Right atrium auricular region (tissue), 2 donors: ENCODE measurements around the gene HTR3E. TPM values are rescaled to one million over a fixed set of nuclear protein-coding genes. Genes with fewer than 3 reads are reported as not detected.
"Not testable (repeated sequence)": the region's sequence is repeated elsewhere in the genome, so short reads cannot be mapped to it uniquely, and the experiment has no call there.

Source experiments
- DNase-seq: peaks from one replicate; pipeline ENCODE4 v3.0.0-alpha.2; 2019; ENCODE audit warnings: low spot score
- H3K27ac ChIP-seq, 2 donors: fragments of 200-600 bp; sonication (generic); 1 replicate in 1 of 2; 2 replicates in 1 of 2; pipeline ENCODE4 v1.5.1; 2016 to 2019
- H3K27me3 ChIP-seq, 2 donors: fragments of 200-600 bp; sonication (generic); one replicate each; pipeline versions ENCODE4 v1.5.1 to v1.6.0; 2017 to 2019
- H3K36me3 ChIP-seq: fragments of 200-600 bp; sonication (generic); one replicate; pipeline ENCODE4 v1.5.1; 2016
- H3K4me1 ChIP-seq, 2 donors: fragments of 200-600 bp; sonication (generic); one replicate each; pipeline versions ENCODE4 v1.5.1 to v1.6.0; 2017 to 2019
- H3K4me3 ChIP-seq, 2 donors: fragments of 200-600 bp; sonication (generic); 1 replicate in 1 of 2; 2 replicates in 1 of 2; pipeline ENCODE4 v1.5.1; 2017 to 2019; ENCODE audit warnings: mild to moderate bottlenecking in 1 of 2, moderate library complexity in 1 of 2
- H3K9me3 ChIP-seq, 2 donors: fragments of 200-600 bp; sonication (generic); one replicate each; pipeline ENCODE4 v1.5.1; 2019
- total RNA-seq, 2 donors: library from RNA; depleted of rRNA; stranded (reverse); fragments of >200 nt; gene quantifications; one replicate each; pipeline ENCODE4 v1.1.0, GENCODE V29; 2016
- TF ChIP-seq, protein P1 (sequence below), 2 donors: fragments of 200-600 bp; sonication (generic); IDR thresholded peaks; one replicate each; pipeline ENCODE4 v1.5.1; 2019; ENCODE audit warnings: antibody characterized with exemption in 2 of 2

The HTR3E gene
- total RNA-seq, 2 donors from 2014 or later, result not detected

DNA sequence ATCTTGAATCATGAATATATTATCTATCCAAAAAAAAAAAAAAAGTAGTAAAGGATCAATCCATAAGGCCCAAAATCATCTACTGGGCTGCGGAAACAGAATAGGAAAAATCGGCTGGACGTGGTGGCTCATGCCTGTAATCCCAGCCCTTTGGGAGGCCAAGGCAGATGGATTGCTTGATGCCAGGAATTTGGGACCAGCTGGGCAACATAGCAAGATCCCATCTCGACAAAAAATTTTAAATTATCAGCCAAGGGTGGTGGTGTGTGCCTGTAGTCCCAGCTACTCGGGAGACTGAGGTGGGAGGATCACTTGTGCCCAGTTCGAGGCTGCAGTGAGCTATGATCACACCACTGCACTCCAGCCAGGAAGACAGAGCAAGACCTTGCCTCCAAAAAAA lies 52.3 kb downstream of the HTR3E start:
- Histone ChIP-seq H3K4me1 (peaks cover 0 to 7% of the 10 kb centered on the region in 2 donors), H3K9me3 (no peaks in the 10 kb centered on the region), H3K27ac (no peak overlapping the region), H3K27me3 (no peaks in the 10 kb centered on the region), H3K4me3 (no peak overlapping the region), H3K36me3 (peaks cover 25% of the 10 kb centered on the region)
- DNase-seq, result no peak
- TF ChIP-seq, protein P1, sequence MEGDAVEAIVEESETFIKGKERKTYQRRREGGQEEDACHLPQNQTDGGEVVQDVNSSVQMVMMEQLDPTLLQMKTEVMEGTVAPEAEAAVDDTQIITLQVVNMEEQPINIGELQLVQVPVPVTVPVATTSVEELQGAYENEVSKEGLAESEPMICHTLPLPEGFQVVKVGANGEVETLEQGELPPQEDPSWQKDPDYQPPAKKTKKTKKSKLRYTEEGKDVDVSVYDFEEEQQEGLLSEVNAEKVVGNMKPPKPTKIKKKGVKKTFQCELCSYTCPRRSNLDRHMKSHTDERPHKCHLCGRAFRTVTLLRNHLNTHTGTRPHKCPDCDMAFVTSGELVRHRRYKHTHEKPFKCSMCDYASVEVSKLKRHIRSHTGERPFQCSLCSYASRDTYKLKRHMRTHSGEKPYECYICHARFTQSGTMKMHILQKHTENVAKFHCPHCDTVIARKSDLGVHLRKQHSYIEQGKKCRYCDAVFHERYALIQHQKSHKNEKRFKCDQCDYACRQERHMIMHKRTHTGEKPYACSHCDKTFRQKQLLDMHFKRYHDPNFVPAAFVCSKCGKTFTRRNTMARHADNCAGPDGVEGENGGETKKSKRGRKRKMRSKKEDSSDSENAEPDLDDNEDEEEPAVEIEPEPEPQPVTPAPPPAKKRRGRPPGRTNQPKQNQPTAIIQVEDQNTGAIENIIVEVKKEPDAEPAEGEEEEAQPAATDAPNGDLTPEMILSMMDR (IDR thresholded peaks at IDR 0.05), result no peak

DNA sequence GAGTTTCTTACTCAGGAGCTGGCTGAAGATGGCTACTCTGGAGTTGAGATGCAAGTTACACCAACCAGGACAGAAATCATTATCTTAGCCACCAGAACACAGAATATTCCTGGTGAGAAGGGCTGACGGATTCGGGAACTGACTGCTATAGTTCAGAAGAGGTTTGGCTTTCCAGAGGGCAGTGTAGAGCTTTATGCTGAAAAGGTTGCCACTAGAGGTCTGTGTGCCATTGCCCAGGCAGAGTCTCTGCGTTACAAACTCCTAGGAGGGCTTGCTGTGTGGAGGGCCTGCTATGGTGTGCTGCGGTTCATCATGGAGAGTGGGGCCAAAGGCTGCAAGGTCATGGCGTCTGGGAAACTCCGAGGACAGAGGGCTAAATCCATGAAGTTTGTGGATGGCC lies 52.9 kb downstream of the HTR3E start:
- Histone ChIP-seq H3K4me1 (peaks cover 0 to 13% of the 10 kb centered on the region in 2 donors), H3K36me3 (peaks cover 19% of the 10 kb centered on the region)
- not testable (repeated sequence) for H3K9me3 ChIP-seq, H3K27me3 ChIP-seq, DNase-seq, H3K27ac ChIP-seq, H3K4me3 ChIP-seq
- TF ChIP-seq, protein P1 (IDR thresholded peaks at IDR 0.05), result peak in 1 of 2 donors; percentile 23

DNA sequence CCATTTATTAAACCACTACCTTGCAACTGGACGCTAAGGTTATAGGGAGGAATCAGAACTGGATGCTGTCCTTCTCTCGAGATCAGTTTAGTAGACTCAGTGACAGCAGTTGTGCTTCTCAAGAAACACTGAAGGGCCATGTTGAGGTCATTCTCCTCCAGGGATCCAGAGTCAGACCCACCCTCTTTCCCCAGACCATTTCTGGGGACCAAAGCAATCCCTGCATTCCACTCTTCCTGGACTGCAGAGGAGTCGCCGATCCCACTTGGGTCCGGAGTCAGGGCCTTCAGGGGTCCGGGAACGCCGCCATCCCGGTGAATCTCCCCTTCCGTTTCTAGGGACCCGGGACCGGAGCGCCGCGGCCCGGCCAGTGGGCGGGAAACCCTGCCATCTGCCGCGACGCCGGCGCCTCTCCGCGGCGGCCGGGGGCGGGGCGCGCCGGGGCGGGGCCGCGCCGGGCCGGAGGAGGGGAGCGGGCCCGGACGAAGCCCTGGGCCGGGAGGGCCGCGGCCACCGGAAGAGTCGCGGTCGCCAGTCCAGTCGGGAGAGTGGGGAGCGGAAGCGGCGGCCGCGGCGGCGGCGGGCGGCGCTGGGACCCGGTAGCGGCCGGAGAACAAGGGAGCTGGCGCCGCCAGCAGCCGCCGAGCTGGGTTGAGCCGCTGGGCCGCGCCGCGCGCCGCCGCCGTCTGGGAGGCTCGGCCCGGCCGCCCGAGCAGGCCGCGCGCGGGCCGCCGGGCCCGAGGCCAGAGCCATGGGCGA lies 58.2 kb downstream of the HTR3E start, which contains the start of gene DVL3:
TSS of gene DVL3 (plus strand) at position 493 of the 759 bp plus-strand sequence. CDS start at position 752, 259 bp downstream.
- Histone ChIP-seq H3K9me3 (no peaks in the 10 kb centered on the region), H3K4me1 (peaks cover 0 to 50% of the 10 kb centered on the region in 2 donors), H3K27me3 (no peaks in the 10 kb centered on the region), H3K27ac (peak within 1 kb of the TSS; percentile 88 to 89), H3K4me3 (peak within 1 kb of the TSS; percentile 79 to 95), H3K36me3 (no peaks in the 10 kb centered on the region)
- TF ChIP-seq, protein P1 (IDR thresholded peaks at IDR 0.05), result no peak
- DNase-seq, result no peak

DNA sequence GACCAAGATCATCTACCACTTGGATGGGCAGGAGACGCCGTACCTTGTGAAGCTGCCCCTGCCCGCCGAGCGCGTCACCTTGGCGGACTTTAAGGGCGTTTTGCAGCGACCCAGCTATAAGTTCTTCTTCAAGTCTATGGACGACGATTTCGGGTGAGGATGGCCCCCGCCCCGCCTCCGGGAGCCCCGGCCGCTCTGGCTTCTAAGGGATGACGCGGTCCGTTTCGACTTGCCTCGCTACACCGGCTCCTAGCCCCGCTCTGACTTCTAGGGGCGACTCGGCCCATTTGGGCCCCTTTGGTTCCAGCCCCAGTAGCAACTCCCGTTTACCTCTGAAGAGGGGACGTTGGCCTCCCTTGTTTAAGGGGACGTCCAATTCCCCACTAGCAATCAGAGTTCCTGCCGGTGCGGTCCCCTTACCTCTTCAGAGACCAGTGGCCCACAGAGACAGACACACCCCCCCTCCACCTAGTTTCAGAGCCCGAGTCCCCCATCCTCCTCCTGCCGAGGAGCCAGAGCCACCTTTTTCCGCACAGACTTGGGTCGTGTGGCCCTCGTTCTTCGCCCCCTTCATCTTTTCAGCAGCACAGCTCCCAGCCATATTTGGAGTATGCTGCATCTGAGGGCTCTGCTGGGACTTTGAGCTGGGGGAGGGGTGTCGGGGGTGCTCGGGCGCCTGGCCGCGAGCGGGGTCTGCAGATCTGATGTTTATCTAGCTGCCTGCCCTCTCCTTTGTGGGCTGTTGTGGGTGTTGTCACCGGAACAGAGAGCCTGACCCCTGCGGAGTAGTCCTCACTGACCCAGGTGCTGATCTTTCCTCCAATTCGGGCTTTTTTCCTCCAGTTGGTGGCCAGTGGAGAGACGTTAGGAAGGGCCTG lies 59.0 kb downstream of the HTR3E start:
- Histone ChIP-seq H3K36me3 (no peaks in the 10 kb centered on the region), H3K27me3 (no peaks in the 10 kb centered on the region), H3K9me3 (no peaks in the 10 kb centered on the region), H3K4me3 (peak overlapping the region; percentile 79 to 95), H3K4me1 (peaks cover 0 to 58% of the 10 kb centered on the region in 2 donors), H3K27ac (peak overlapping the region; percentile 88 to 89)
- DNase-seq, result peak; percentile 70
- TF ChIP-seq, protein P1 (IDR thresholded peaks at IDR 0.05), result no peak

DNA sequence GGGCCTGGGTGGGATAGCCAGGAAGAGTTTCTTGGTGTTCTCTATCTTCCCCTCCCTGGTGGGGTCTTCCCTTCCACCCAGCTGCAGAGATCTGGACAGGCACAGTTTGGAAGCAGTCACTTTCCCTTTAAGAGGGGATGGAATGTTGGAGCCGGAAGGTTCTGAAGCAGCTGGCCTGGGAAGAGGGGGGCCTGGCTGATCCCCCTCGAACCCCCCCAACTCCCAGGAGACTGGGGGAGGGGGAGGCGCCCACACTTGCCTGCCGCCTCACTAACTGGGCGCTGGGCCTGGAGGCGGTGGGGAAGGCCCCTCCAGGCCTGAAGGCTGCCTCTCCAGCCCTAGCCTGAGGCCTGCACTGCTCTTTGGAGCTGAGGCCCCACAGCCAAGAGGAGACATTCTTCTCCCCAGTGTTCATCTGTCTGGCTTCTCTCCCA lies 59.7 kb downstream of the HTR3E start:
- Histone ChIP-seq H3K4me1 (peaks cover 0 to 64% of the 10 kb centered on the region in 2 donors), H3K4me3 (peak overlapping the region; percentile 79 to 95), H3K27ac (peak overlapping the region; percentile 88 to 89), H3K36me3 (no peaks in the 10 kb centered on the region), H3K27me3 (no peaks in the 10 kb centered on the region), H3K9me3 (no peaks in the 10 kb centered on the region)
- TF ChIP-seq, protein P1 (IDR thresholded peaks at IDR 0.05), result no peak
- no peak for DNase-seq

Other genes starting within 250 kb of the HTR3E start
- 10 to 100 TPM; 34.1 to 58.3 TPM for gene PARL, start 212.2 kb upstream of the HTR3E start, total RNA-seq
- 10 to 100 TPM; 17.5 to 23.1 TPM for gene ABCC5, start 79.2 kb upstream of the HTR3E start, total RNA-seq
- not detected for gene HTR3D, start 65.3 kb upstream of the HTR3E start, total RNA-seq
- gene HTR3C, start 44.0 kb upstream of the HTR3E start, total RNA-seq, result not detected
- 10 to 100 TPM; 19.6 to 24.3 TPM for gene EIF2B5, start 38.3 kb downstream of the HTR3E start, total RNA-seq
- gene DVL3, start 58.3 kb downstream of the HTR3E start, total RNA-seq, result 10 to 100 TPM; 43.5 to 66.1 TPM
- 100 to 1,000 TPM; 183 to 235 TPM for gene AP2M1, start 77.8 kb downstream of the HTR3E start, total RNA-seq
- 10 to 100 TPM; 42.8 to 47.9 TPM for gene ABCF3, start 89.1 kb downstream of the HTR3E start, total RNA-seq
- gene VWA5B2, start 132.5 kb downstream of the HTR3E start, total RNA-seq, result not detected
- 10 to 100 TPM; 50.6 to 50.8 TPM for gene ALG3, start 151.9 kb downstream of the HTR3E start, total RNA-seq
- 1 to 10 TPM; 2.1 TPM for gene EEF1AKMT4, start 152.6 kb downstream of the HTR3E start, total RNA-seq
- gene CAMK2N2, start 164.5 kb downstream of the HTR3E start, total RNA-seq, result not detected
- gene ECE2, start 179.0 kb downstream of the HTR3E start, total RNA-seq, result 1 to 10 TPM in 1 of 2 donors, not detected in 1; 1.6 TPM
- gene PSMD2, start 202.2 kb downstream of the HTR3E start, total RNA-seq, result 100 to 1,000 TPM; 213 to 259 TPM
- 100 to 1,000 TPM; 270 to 276 TPM for gene EIF4G1, start 217.5 kb downstream of the HTR3E start, total RNA-seq
- 10 to 100 TPM; 33.7 to 45.8 TPM for gene FAM131A, start 240.5 kb downstream of the HTR3E start, total RNA-seq